HG02852 (cell line): ENCODE measurements around the gene CTBP2.

ENCODE experiments used
- ATAC-seq: cut with Tn5 transposase; IDR thresholded peaks from one replicate; pipeline ENCODE4 v1.9.1; 2021; ENCODE audit warnings: mild to moderate bottlenecking, moderate library complexity; ENCODE audit not compliant: unreplicated experiment

CTBP2 gene

GRCh38 chr10:124956764-124957163 lies 203.6 kb downstream of the CTBP2 start:
- ATAC-seq: no peak

GRCh38 chr10:124955868-124956267 lies 204.5 kb downstream of the CTBP2 start:
- no peak for ATAC-seq

GRCh38 chr10:124955243-124955642 lies 205.1 kb downstream of the CTBP2 start:
- no peak for ATAC-seq

GRCh38 chr10:124953421-124953820 lies 206.9 kb downstream of the CTBP2 start:
- ATAC-seq: no peak

- ATAC-seq: no peak
These were observed 208.2 kb downstream of the CTBP2 start for GRCh38 chr10:124952123-124952522.

- ATAC-seq: no peak
These were observed 210.8 kb downstream of the CTBP2 start for GRCh38 chr10:124949543-124949942.

GRCh38 chr10:124946945-124947344 lies 213.4 kb downstream of the CTBP2 start:
- ATAC-seq: no peak

GRCh38 chr10:124944982-124945381 lies 215.4 kb downstream of the CTBP2 start:
- no peak for ATAC-seq

- no peak for ATAC-seq
These were observed 216.9 kb downstream of the CTBP2 start for GRCh38 chr10:124943301-124944092.

GRCh38 chr10:124942317-124943169 lies 217.8 kb downstream of the CTBP2 start:
- ATAC-seq: no peak

GRCh38 chr10:124941823-124942222 lies 218.5 kb downstream of the CTBP2 start, which contains the start of gene ZRANB1:
Gene ZRANB1 (plus strand): TSS chr10:124942123. CDS start chr10:124942494, 371 bp downstream.
- ATAC-seq: no peak

GRCh38 chr10:124939290-124939689 lies 221.1 kb downstream of the CTBP2 start:
- ATAC-seq: no peak

- no peak for ATAC-seq
These were observed 223.6 kb downstream of the CTBP2 start for GRCh38 chr10:124936813-124937212.

GRCh38 chr10:124935946-124936345 lies 224.4 kb downstream of the CTBP2 start:
- ATAC-seq: no peak
